Natural killer cell treated with Interleukin-12 subunit alpha and Interleukin-12 subunit beta and Interleukin-15 and Interleukin-18, amount 100 ng/mL, for 72 hours (primary cell): Measurements from ENCODE around the gene SSU72. TPM values are rescaled to one million over a fixed set of nuclear protein-coding genes. Genes with fewer than 3 reads are reported as not detected.

Source experiments
- ATAC-seq, 2 donors: fragments of 150-1000 bp; cut with Tn5 transposase in 1 of 2; sonication (Bioruptor Pico), chemical (Tn5 transposase) in 1 of 2; 2 replicates each; pipeline ENCODE4 v1.10.0; 2021
- DNase-seq: peaks from one replicate; pipeline ENCODE4 v3.0.0; 2022; ENCODE audit warnings: low spot score
- H3K27ac Mint-ChIP-seq, 2 donors: 1 replicate in 1 of 2; 2 replicates in 1 of 2; pipeline ENCODE4 v1.8.0; 2022; ENCODE audit warnings: mixed read lengths in 2 of 2, mild to moderate bottlenecking in 1 of 2, moderate library complexity in 1 of 2
- H3K27me3 Mint-ChIP-seq, 2 donors: 1 replicate in 1 of 2; 2 replicates in 1 of 2; pipeline ENCODE4 v1.8.0; 2022; ENCODE audit warnings: mixed read lengths in 2 of 2
- H3K36me3 Mint-ChIP-seq: one replicate; pipeline ENCODE4 v1.8.0; 2022; ENCODE audit warnings: mixed read lengths
- H3K4me1 Mint-ChIP-seq, 2 donors: 1 replicate in 1 of 2; 2 replicates in 1 of 2; pipeline ENCODE4 v1.8.0; 2022; ENCODE audit warnings: low read depth in 2 of 2, mixed read lengths in 2 of 2, mild to moderate bottlenecking in 1 of 2
- H3K4me3 Mint-ChIP-seq: one replicate; pipeline ENCODE4 v1.8.0; 2022; ENCODE audit warnings: mixed read lengths
- H3K9me3 Mint-ChIP-seq: 2 replicates; pipeline ENCODE4 v1.8.0; 2022; ENCODE audit warnings: mixed read lengths
- total RNA-seq, 2 donors: library from RNA; stranded (reverse); gene quantifications; one replicate each; pipeline ENCODE4 v1.2.3, GENCODE V29; 2022

Gene SSU72
- total RNA-seq, 2 donors from 2014 or later: 97.6 to 146 TPM

DNA sequence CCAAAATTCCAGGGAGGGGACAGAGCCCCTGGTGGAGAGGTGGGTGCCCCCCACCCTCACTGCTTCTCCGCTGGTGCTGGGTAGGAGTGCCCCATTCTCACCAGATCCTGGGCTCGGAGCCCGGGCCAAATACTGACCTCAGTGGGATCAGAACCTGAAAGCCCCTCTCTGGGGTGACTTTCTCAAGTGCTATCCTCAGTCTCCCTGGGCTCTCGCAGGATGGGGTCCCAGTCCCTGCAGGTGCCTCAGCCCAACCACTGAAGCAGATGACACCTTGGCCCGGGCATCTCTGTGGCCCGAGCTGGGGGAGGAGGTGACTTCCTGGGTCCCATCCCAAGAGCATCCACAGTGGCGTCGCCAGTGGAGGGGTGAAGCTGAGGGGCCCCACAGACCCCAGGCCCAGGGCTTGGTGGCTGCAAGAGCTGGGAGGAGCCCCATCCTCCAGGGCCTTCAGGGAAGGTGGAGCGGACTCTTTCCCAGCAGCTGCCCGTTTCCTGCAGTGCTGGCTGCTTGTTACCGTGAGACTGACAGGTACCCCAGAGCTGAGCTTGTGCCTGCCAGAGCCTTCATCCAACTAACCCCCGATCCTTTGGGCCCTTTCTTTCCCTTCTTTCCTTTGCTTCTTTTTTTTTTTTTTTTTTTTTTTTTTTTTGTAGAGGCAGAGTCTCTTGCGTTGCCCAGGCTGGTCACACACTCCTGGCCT is 29.2 kb upstream of the SSU72 start:
- H3K27ac Mint-ChIP-seq: no peak overlapping the region
- no peak for ATAC-seq
- no peaks in the 10 kb centered on the region for H3K9me3 Mint-ChIP-seq
- H3K36me3 Mint-ChIP-seq: no peaks in the 10 kb centered on the region
- no peaks in the 10 kb centered on the region for H3K27me3 Mint-ChIP-seq
- DNase-seq: peak; percentile 57
- peaks cover 7 to 13% of the 10 kb centered on the region in 2 donors for H3K4me1 Mint-ChIP-seq
- no peak overlapping the region for H3K4me3 Mint-ChIP-seq

- no peak overlapping the region for H3K27ac Mint-ChIP-seq
- no peaks in the 10 kb centered on the region for H3K27me3 Mint-ChIP-seq
- H3K4me3 Mint-ChIP-seq: no peak overlapping the region
- no peak for ATAC-seq
- no peaks in the 10 kb centered on the region for H3K9me3 Mint-ChIP-seq
- H3K36me3 Mint-ChIP-seq: no peaks in the 10 kb centered on the region
- no peak for DNase-seq
- H3K4me1 Mint-ChIP-seq: peaks cover 7 to 14% of the 10 kb centered on the region in 2 donors
Observed at GRCh38 chr1:1602968-1603506, 28.4 kb upstream of the SSU72 start.

- Mint-ChIP-seq H3K36me3 (no peaks in the 10 kb centered on the region), H3K27ac (no peak overlapping the region), H3K27me3 (no peaks in the 10 kb centered on the region), H3K4me3 (no peak overlapping the region), H3K4me1 (peaks cover 7 to 10% of the 10 kb centered on the region in 2 donors), H3K9me3 (no peaks in the 10 kb centered on the region)
- no peak for DNase-seq
- ATAC-seq: no peak
Observed at GRCh38 chr1:1602304-1602967, 27.8 kb upstream of the SSU72 start.

DNA sequence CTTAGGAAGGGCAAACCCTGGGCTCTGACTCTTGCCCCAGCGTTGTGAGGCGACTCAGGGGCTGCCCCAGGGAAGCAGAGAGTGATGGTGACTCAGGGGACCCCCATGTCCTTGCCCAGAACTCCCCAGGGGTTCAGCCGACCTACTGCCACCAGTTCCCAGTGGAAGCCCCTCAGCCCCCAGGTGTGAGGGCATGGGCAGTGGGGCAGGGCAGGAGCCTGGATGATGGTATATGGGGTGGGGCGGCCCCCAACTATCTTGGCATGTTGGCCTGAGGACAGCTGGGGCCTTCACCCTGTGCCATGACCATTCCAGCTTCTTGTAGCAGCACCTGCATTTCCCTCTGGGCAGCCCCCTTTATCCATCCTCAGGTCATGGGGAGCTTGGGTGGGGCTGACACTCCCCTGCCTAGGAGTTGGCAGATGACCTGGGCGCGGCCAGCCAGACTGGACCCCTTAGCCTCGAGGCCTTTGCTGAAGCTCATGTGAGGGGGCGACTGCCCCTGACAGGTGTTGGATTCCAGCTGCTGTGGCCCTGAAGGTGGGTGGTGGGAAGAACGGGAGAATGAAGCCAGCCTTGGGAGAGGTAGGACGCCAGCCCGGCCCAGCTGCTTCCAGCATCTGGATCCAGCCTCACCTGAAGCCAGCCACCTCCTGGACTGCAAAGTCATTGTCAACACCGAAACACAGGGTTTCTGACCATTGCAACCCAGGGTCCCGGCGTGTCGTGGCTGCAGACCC is 27.1 kb upstream of the SSU72 start:
- Mint-ChIP-seq H3K9me3 (no peaks in the 10 kb centered on the region), H3K27me3 (no peaks in the 10 kb centered on the region), H3K36me3 (no peaks in the 10 kb centered on the region), H3K4me1 (peaks cover 2 to 5% of the 10 kb centered on the region in 2 donors), H3K4me3 (no peak overlapping the region), H3K27ac (no peak overlapping the region)
- no peak for ATAC-seq
- no peak for DNase-seq

DNA sequence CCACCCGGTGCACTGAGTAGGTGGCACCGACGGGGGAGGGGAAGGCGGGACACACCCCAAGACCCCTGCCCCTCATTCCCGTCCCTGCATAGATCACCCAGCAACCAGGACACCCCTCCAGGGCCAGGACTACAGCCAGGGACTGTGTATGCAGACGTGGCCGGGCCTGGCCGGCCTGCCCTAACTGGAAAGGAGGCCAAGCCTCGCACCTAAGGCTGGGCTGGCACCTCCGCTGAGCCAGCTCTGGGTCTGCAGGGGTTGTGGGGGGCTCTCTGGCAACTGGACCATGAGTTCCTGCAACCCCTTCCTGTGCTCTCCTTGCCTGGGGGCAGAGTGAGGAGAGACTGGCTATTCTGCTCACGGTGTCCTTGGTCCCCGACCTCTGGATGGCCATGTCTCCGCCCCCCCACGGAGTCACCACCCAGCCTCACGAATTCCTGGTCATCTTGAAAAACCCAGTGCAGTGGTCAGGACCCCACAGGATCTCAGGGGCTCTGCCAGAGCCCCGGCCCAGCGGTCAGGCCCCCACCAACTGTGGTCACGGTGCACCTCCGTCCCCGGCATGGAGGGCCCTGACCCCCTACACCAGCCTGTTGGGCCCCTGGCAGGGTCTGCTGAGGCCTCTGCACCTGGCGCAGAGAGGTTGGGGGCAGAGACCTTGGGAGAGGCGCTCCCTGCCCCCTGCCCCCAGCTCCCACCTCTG is 26.3 kb upstream of the SSU72 start:
- no peaks in the 10 kb centered on the region for H3K9me3 Mint-ChIP-seq
- H3K27ac Mint-ChIP-seq: no peak overlapping the region
- H3K4me3 Mint-ChIP-seq: no peak overlapping the region
- ATAC-seq (no peak), DNase-seq (no peak)
- peaks cover 0 to 4% of the 10 kb centered on the region in 2 donors for H3K4me1 Mint-ChIP-seq
- H3K36me3 Mint-ChIP-seq: no peaks in the 10 kb centered on the region
- H3K27me3 Mint-ChIP-seq: no peaks in the 10 kb centered on the region

- Mint-ChIP-seq H3K27ac (no peak within 1 kb of the TSS), H3K4me1 (peaks cover 0 to 4% of the 10 kb centered on the region in 2 donors), H3K27me3 (no peaks in the 10 kb centered on the region), H3K4me3 (peak within 1 kb of the TSS; percentile 74), H3K9me3 (no peaks in the 10 kb centered on the region), H3K36me3 (no peaks in the 10 kb centered on the region)
- ATAC-seq (peak in 1 of 2 donors; percentile 55), DNase-seq (no peak)
Observed at GRCh38 chr1:1599935-1600860, 25.5 kb upstream of the SSU72 start, which contains the start of gene FNDC10. Gene FNDC10 (minus strand): TSS chr1:1600135. CDS start chr1:1600015, 120 bp downstream.

DNA sequence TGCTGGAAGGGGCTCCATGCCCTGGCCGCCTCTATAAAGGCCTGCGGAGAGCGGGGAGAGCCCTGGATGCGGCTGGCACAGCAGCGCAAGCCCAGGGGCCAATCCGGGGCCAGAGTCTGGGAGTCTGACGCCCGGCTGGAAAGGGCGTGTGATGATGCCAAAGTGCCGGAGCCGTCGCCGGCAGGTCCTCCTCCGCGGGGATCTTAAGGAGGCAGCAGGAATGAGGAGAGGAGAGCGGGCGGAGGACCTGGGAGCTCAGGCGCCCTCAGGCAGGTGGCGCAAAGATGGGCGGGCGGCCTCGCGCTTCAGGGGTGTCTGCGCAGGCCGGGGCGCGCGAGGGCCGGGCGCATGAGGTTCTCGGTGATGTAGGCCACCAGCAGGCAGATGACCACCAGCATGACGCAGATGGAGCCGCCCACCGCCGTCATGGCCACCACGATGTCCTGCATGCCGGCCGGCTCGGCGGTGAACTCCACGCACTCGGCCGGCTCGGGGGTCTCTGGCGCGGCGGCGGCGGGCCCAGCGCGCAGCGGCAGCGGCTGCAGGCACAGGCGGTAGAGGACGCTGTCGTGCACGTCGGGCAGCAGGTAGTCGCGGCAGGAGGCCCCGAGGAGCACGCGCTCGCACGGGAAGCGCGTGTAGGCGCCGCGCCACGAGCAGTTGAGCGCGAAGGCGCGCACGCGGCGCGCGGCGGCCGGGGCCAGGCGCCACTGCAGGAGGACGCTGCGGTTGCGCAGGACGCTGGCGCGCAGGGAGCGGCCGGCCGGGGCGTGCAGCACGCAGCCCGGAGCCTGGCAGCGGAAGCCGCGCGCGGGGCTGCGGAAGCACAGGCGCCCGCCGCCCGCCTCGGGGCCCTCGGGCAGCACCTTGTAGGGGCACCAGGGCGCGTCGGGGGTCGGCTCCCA is 24.6 kb upstream of the SSU72 start:
- Mint-ChIP-seq H3K36me3 (no peaks in the 10 kb centered on the region), H3K27me3 (no peaks in the 10 kb centered on the region), H3K9me3 (no peaks in the 10 kb centered on the region), H3K4me3 (peak overlapping the region; percentile 74), H3K27ac (no peak overlapping the region), H3K4me1 (peaks cover 0 to 4% of the 10 kb centered on the region in 2 donors)
- ATAC-seq: peak; percentile 76 to 86
- DNase-seq: no peak

DNA sequence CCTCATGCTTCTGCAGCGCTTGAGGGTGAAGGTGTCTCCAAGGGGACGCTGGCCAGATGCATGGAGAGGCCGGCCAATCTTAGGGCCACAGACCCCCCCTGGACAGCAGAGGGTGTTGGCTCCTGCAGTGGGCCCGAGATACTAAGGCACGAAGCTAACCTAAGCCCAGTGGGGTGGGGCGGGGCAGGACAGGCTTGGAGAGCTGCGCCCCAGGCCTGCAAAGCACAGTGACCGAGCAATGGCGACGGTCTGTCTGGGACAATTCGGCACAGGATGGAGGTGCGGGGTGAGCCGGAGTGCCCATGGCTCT is 24.0 kb upstream of the SSU72 start:
- H3K9me3 Mint-ChIP-seq: no peaks in the 10 kb centered on the region
- no peaks in the 10 kb centered on the region for H3K27me3 Mint-ChIP-seq
- H3K4me3 Mint-ChIP-seq: peak overlapping the region; percentile 74
- no peak overlapping the region for H3K27ac Mint-ChIP-seq
- H3K4me1 Mint-ChIP-seq: peaks cover 0 to 4% of the 10 kb centered on the region in 2 donors
- H3K36me3 Mint-ChIP-seq: no peaks in the 10 kb centered on the region
- ATAC-seq: no peak
- no peak for DNase-seq

- H3K36me3 Mint-ChIP-seq: no peaks in the 10 kb centered on the region
- H3K27ac Mint-ChIP-seq: no peak overlapping the region
- ATAC-seq (no peak), DNase-seq (no peak)
- H3K4me1 Mint-ChIP-seq: peaks cover 0 to 4% of the 10 kb centered on the region in 2 donors
- H3K9me3 Mint-ChIP-seq: no peaks in the 10 kb centered on the region
- no peak overlapping the region for H3K4me3 Mint-ChIP-seq
- no peaks in the 10 kb centered on the region for H3K27me3 Mint-ChIP-seq
Observed at GRCh38 chr1:1598051-1598719, 23.5 kb upstream of the SSU72 start.

- no peak overlapping the region for H3K27ac Mint-ChIP-seq
- no peaks in the 10 kb centered on the region for H3K9me3 Mint-ChIP-seq
- H3K27me3 Mint-ChIP-seq: no peaks in the 10 kb centered on the region
- H3K4me1 Mint-ChIP-seq: peaks cover 0 to 4% of the 10 kb centered on the region in 2 donors
- no peak overlapping the region for H3K4me3 Mint-ChIP-seq
- ATAC-seq (no peak), DNase-seq (no peak)
- no peaks in the 10 kb centered on the region for H3K36me3 Mint-ChIP-seq
Observed at GRCh38 chr1:1597275-1597930, 22.7 kb upstream of the SSU72 start.

DNA sequence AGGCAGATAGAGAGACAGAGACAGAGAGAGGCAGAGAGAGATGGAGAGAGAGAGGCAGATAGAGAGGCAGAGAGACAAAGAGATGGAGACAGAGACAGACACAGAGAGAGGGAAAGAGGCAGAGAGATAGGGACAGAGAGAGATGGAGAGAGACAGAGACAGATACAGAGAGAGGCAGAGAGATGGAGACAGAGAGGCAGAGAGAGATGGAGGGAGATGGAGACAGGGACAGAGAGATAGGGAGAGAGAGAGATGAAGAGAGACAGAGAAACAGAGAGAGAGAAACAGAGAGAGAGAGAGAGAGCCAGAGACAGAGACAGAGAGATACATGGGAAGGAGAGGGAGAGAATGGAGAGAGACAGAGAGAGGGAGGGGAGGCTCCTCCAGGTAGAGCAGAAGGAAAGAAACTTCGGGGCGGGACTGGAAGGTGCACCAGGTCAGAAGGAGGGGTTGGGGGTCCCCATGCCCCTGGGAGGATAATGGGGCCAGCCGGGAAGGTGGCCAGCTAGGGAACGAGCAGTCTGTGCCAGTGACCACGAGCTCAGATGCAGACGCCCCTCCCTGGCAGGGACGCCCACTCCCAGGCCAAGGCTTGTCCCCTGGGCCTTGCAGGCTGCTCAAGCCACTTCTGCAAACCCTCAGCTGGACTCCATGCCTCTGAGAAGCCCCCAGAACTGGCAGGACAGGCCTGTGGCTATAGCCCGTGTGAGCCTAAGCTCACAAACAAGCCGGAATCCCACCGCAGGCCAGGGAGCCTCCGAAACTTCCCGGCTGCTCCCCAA is 22.0 kb upstream of the SSU72 start:
- H3K36me3 Mint-ChIP-seq: no peaks in the 10 kb centered on the region
- H3K27ac Mint-ChIP-seq: no peak overlapping the region
- DNase-seq (no peak), ATAC-seq (no peak)
- H3K4me1 Mint-ChIP-seq: peaks cover 0 to 4% of the 10 kb centered on the region in 2 donors
- no peak overlapping the region for H3K4me3 Mint-ChIP-seq
- no peaks in the 10 kb centered on the region for H3K27me3 Mint-ChIP-seq
- no peaks in the 10 kb centered on the region for H3K9me3 Mint-ChIP-seq
